SJSA1 (cell line): Measurements from ENCODE around the gene FMN1. TPM values are rescaled to one million over a fixed set of nuclear protein-coding genes. Genes with fewer than 3 reads are reported as not detected.

Experiments
- DNase-seq, 2 experiments: peaks; one replicate each; pipeline ENCODE4 v3.0.0-alpha.2; 2015 to 2020; ENCODE audit warnings: low spot score in 2 of 2, low read depth in 1 of 2
- H3K27ac ChIP-seq: fragments of 250-450 bp; sonication (Bioruptor Pico); 2 replicates; pipeline ENCODE4 v1.5.1; 2020; ENCODE audit warnings: mild to moderate bottlenecking, moderate library complexity
- H3K27me3 ChIP-seq: fragments of 250-450 bp; sonication (Bioruptor Pico); replicated peaks from 2 replicates; pipeline ENCODE4 v1.5.1; 2020; ENCODE audit warnings: mild to moderate bottlenecking, moderate library complexity
- H3K36me3 ChIP-seq: fragments of 250-450 bp; sonication (Bioruptor Pico); 2 replicates; pipeline ENCODE4 v1.5.1; 2020; ENCODE audit warnings: mild to moderate bottlenecking
- H3K4me1 ChIP-seq: fragments of 250-450 bp; sonication (Bioruptor Pico); replicated peaks from 2 replicates; pipeline ENCODE4 v1.6.1; 2021; ENCODE audit warnings: mild to moderate bottlenecking
- H3K4me3 ChIP-seq: fragments of 250-450 bp; sonication (Bioruptor Pico); 2 replicates; pipeline ENCODE4 v1.5.1; 2020; ENCODE audit warnings: mild to moderate bottlenecking
- H3K9me3 ChIP-seq: fragments of 250-450 bp; sonication (Bioruptor Pico); replicated peaks from 2 replicates; pipeline ENCODE4 v1.5.1; 2020; ENCODE audit warnings: mild to moderate bottlenecking
- total RNA-seq: library from RNA; depleted of rRNA; stranded (reverse); fragments of >200 nt; shearing (Covaris generic); gene quantifications from 2 replicates; pipeline ENCODE4 v1.2.3, GENCODE V29; 2014

Gene FMN1
- total RNA-seq, 1 experiment from 2014 or later = 2.4 TPM

- no peak for DNase-seq
- Histone ChIP-seq H3K27me3 (peaks cover 11% of the 10 kb centered on the region; the same call in 1 of the 2 replicates), H3K4me3 (no peak overlapping the region), H3K27ac (no peak overlapping the region), H3K36me3 (no peaks in the 10 kb centered on the region), H3K4me1 (no peaks in the 10 kb centered on the region), H3K9me3 (no peaks in the 10 kb centered on the region)
These were observed 36.1 kb downstream of the FMN1 start for GRCh38 chr15:33158366-33158765.

- Histone ChIP-seq H3K27ac (no peak overlapping the region), H3K36me3 (no peaks in the 10 kb centered on the region), H3K27me3 (peaks cover 11% of the 10 kb centered on the region; the same call in 1 of the 2 replicates)
These were observed 37.0 kb downstream of the FMN1 start for GRCh38 chr15:33157371-33158037.

GRCh38 chr15:33155691-33156420 lies 38.7 kb downstream of the FMN1 start:
- Histone ChIP-seq H3K27ac (no peak overlapping the region), H3K4me1 (no peaks in the 10 kb centered on the region), H3K27me3 (peaks cover 9% of the 10 kb centered on the region; the same call in 1 of the 2 replicates), H3K4me3 (no peak overlapping the region), H3K9me3 (no peaks in the 10 kb centered on the region), H3K36me3 (no peaks in the 10 kb centered on the region)
- DNase-seq = no peak

More at GRCh38 chr15:33157371-33158037, 37.0 kb downstream of the FMN1 start:
- Histone ChIP-seq H3K9me3 (no peaks in the 10 kb centered on the region), H3K4me3 (no peak overlapping the region), H3K4me1 (no peaks in the 10 kb centered on the region)
- no peak for DNase-seq

- no peaks in the 10 kb centered on the region for H3K4me1 ChIP-seq
- H3K27ac ChIP-seq = no peak overlapping the region
- no peak overlapping the region for H3K4me3 ChIP-seq
- H3K27me3 ChIP-seq = peaks cover 9% of the 10 kb centered on the region; the same call in 1 of the 2 replicates
- H3K36me3 ChIP-seq = no peaks in the 10 kb centered on the region
- no peak for DNase-seq
- H3K9me3 ChIP-seq = no peaks in the 10 kb centered on the region
These were observed 40.0 kb downstream of the FMN1 start for GRCh38 chr15:33154351-33155166.

GRCh38 chr15:33153548-33153947 lies 41.0 kb downstream of the FMN1 start:
- Histone ChIP-seq H3K9me3 (no peaks in the 10 kb centered on the region), H3K4me3 (no peak overlapping the region), H3K4me1 (no peaks in the 10 kb centered on the region), H3K36me3 (no peaks in the 10 kb centered on the region), H3K27ac (no peak overlapping the region), H3K27me3 (peaks cover 6% of the 10 kb centered on the region; the same call in 1 of the 2 replicates)
- no peak for DNase-seq

- H3K9me3 ChIP-seq = no peaks in the 10 kb centered on the region
- H3K4me3 ChIP-seq = no peak overlapping the region
- DNase-seq = no peak
- H3K27me3 ChIP-seq = peaks cover 6% of the 10 kb centered on the region; the same call in 1 of the 2 replicates
- no peak overlapping the region for H3K27ac ChIP-seq
- no peaks in the 10 kb centered on the region for H3K36me3 ChIP-seq
- H3K4me1 ChIP-seq = no peaks in the 10 kb centered on the region
These were observed 41.9 kb downstream of the FMN1 start for GRCh38 chr15:33152502-33153109.

GRCh38 chr15:33150971-33151370 lies 43.5 kb downstream of the FMN1 start:
- Histone ChIP-seq H3K9me3 (no peaks in the 10 kb centered on the region), H3K27ac (no peak overlapping the region), H3K27me3 (peaks cover 6% of the 10 kb centered on the region; the same call in 1 of the 2 replicates), H3K36me3 (no peaks in the 10 kb centered on the region), H3K4me3 (no peak overlapping the region), H3K4me1 (no peaks in the 10 kb centered on the region)
- no peak for DNase-seq

GRCh38 chr15:33150431-33150941 lies 44.0 kb downstream of the FMN1 start:
- Histone ChIP-seq H3K36me3 (no peaks in the 10 kb centered on the region), H3K4me1 (no peaks in the 10 kb centered on the region), H3K27me3 (peaks cover 6% of the 10 kb centered on the region; the same call in 1 of the 2 replicates), H3K4me3 (no peak overlapping the region), H3K9me3 (no peaks in the 10 kb centered on the region), H3K27ac (no peak overlapping the region)
- DNase-seq = no peak

GRCh38 chr15:33149919-33150318 lies 44.6 kb downstream of the FMN1 start:
- H3K4me3 ChIP-seq = no peak overlapping the region
- H3K4me1 ChIP-seq = no peaks in the 10 kb centered on the region
- peaks cover 6% of the 10 kb centered on the region; the same call in 1 of the 2 replicates for H3K27me3 ChIP-seq
- H3K36me3 ChIP-seq = no peaks in the 10 kb centered on the region
- DNase-seq = no peak
- no peaks in the 10 kb centered on the region for H3K9me3 ChIP-seq
- no peak overlapping the region for H3K27ac ChIP-seq

- Histone ChIP-seq H3K27ac (no peak overlapping the region), H3K4me3 (no peak overlapping the region)
These were observed 46.3 kb downstream of the FMN1 start for GRCh38 chr15:33148129-33148751.

GRCh38 chr15:33146051-33146450 lies 48.5 kb downstream of the FMN1 start:
- Histone ChIP-seq H3K27me3 (0 out of 2 replicates have a peak, but pooled peaks cover 6% of the 10 kb centered on the region), H3K4me3 (no peak overlapping the region), H3K36me3 (no peaks in the 10 kb centered on the region), H3K9me3 (no peaks in the 10 kb centered on the region), H3K4me1 (no peaks in the 10 kb centered on the region), H3K27ac (no peak overlapping the region)
- DNase-seq = no peak

More at GRCh38 chr15:33148129-33148751, 46.3 kb downstream of the FMN1 start:
- Histone ChIP-seq H3K4me1 (no peaks in the 10 kb centered on the region), H3K9me3 (no peaks in the 10 kb centered on the region), H3K27me3 (peaks cover 6% of the 10 kb centered on the region; the same call in 1 of the 2 replicates), H3K36me3 (no peaks in the 10 kb centered on the region)
- no peak for DNase-seq

- no peaks in the 10 kb centered on the region for H3K36me3 ChIP-seq
- DNase-seq = no peak
- no peak overlapping the region for H3K27ac ChIP-seq
- H3K9me3 ChIP-seq = no peaks in the 10 kb centered on the region
- H3K27me3 ChIP-seq = 0 out of 2 replicates have a peak, but pooled peaks cover 4% of the 10 kb centered on the region
- no peaks in the 10 kb centered on the region for H3K4me1 ChIP-seq
- H3K4me3 ChIP-seq = no peak overlapping the region
These were observed 49.1 kb downstream of the FMN1 start for GRCh38 chr15:33145447-33145846.

- Histone ChIP-seq H3K27ac (no peak overlapping the region), H3K36me3 (no peaks in the 10 kb centered on the region), H3K9me3 (no peaks in the 10 kb centered on the region), H3K27me3 (0 out of 2 replicates have a peak, but pooled peaks cover 3% of the 10 kb centered on the region), H3K4me1 (no peaks in the 10 kb centered on the region), H3K4me3 (no peak overlapping the region)
- DNase-seq = no peak
These were observed 51.8 kb downstream of the FMN1 start for GRCh38 chr15:33142708-33143107.
